Measurements from ENCODE around the gene CCNB2. TPM values are rescaled to one million over a fixed set of nuclear protein-coding genes. Genes with fewer than 3 reads are reported as not detected.

Gene CCNB2
- total and polyA plus RNA-seq, 10 of the 15 experiments (the other 5 are each of a cell fraction or from before 2014, with no cell fraction given), result 74.1 to 211 (median 103) TPM

- CTCF ChIA-PET, result interaction anchor here (1.3 to 3.2 kb wide), 2 partner anchors 78 to 324 kb away, joined by 4 to 10 read pairs; no protein-coding TSS in a partner anchor
- no peaks in the 10 kb centered on the region for H3K79me2 ChIP-seq (ENCODE audit: control insufficient read depth, insufficient read depth, low read length)
- FAIRE-seq (no peak), ATAC-seq (no peak), DNase-seq (ENCODE audit: low read depth, low spot score) (no peak)
- H3K4me2 ChIP-seq (ENCODE audit: control insufficient read depth, insufficient read depth), result no peak overlapping the region
- in situ Hi-C loops (cut with MboI), result no loop called here
- POLR2A ChIA-PET, result no interaction called here
- SMC1A ChIA-PET (ENCODE audit: uncharacterized antibody, unreplicated experiment), result interaction anchor here (1.4 to 1.5 kb wide), 2 partner anchors 36 to 335 kb away, joined by 3 read pairs; no protein-coding TSS in a partner anchor
- H3K9ac ChIP-seq (ENCODE audit: control insufficient read depth, insufficient read depth, low read length), result no peak overlapping the region
- intact Hi-C loops (cut with micrococcal nuclease; ENCODE audit: unreplicated experiment), result no loop called here
- H4K20me1 ChIP-seq (ENCODE audit: control insufficient read depth, insufficient read depth), result no peaks in the 10 kb centered on the region
- BruUV-seq (replicated peaks), result no TSS peak
- H3K4me1 ChIP-seq (ENCODE audit: control insufficient read depth, insufficient read depth, low read length), result peaks cover 3% of the 10 kb centered on the region; the same call in 1 of the 2 replicates
- no peaks in the 10 kb centered on the region; the same call in 2 of the 3 replicates for H3K9me3 ChIP-seq (replicated peaks; ENCODE audit: control insufficient read depth, insufficient read depth, low read length)
- 36% methylated on average over 3 of the region's 3 CpGs for WGBS (ENCODE audit: insufficient coverage, insufficient replicate concordance, low lambda C conversion rate, missing lambda C conversion rate)
- RAD21 ChIA-PET (ENCODE audit: unreplicated experiment), result no interaction called here
- no peak overlapping the region for H2AFZ ChIP-seq (ENCODE audit: control insufficient read depth, low read depth, low read length)
- no peak overlapping the region for H3K4me3 ChIP-seq
- H3K27ac ChIP-seq (ENCODE audit: control insufficient read depth, insufficient read depth), result no peak overlapping the region
- no peaks in the 10 kb centered on the region for H3K27me3 ChIP-seq (replicated peaks in 1 of 2; ENCODE audit: control insufficient read depth in 2 of 2, insufficient read depth in 2 of 2, low read length in 1 of 2)
- peaks cover 11 to 49% of the 10 kb centered on the region in 2 experiments for H3K36me3 ChIP-seq (ENCODE audit: control insufficient read depth in 2 of 2, insufficient read depth in 2 of 2, low read length in 1 of 2)
- TF ChIP-seq NFXL1 (IDR thresholded peaks at IDR 0.05; ENCODE audit: borderline replicate concordance) (no peak), ZBTB11 (CRISPR knock-in tag; IDR thresholded peaks at IDR 0.05) (no peak), ZSCAN29 (IDR thresholded peaks at IDR 0.05) (no peak), IKZF1 (conservative IDR thresholded peaks at IDR 0.05) (no peak), JUND (IDR thresholded peaks at IDR 0.05; ENCODE audit: low read depth, low read length) (no peak), POLR2AphosphoS2 (IDR thresholded peaks at IDR 0.05; ENCODE audit: low read depth, low read length) (no peak), CBX5 (IDR thresholded peaks at IDR 0.05; ENCODE audit: low read depth) (no peak), TAF1 (IDR thresholded peaks at IDR 0.05; ENCODE audit: borderline replicate concordance, low read depth, low read length) (no peak), IRF5 (IDR thresholded peaks at IDR 0.05; ENCODE audit: borderline replicate concordance) (no peak), SUPT20H (IDR thresholded peaks at IDR 0.05; ENCODE audit: borderline replicate concordance, control insufficient read depth, low read depth, low read length) (no peak), NKRF (conservative IDR thresholded peaks at IDR 0.05) (no peak), STAT1 (conservative IDR thresholded peaks at IDR 0.05) (no peak), ZBTB40 (IDR thresholded peaks at IDR 0.05; ENCODE audit: borderline replicate concordance) (no peak)
Observed at GRCh38 chr15:59169251-59169708, 64.3 kb downstream of the CCNB2 start.

All from GM12878 (cell line).